Measurements from ENCODE around the gene MYO7A. TPM values are rescaled to one million over a fixed set of nuclear protein-coding genes. Genes with fewer than 3 reads are reported as not detected.

MYO7A gene
- total RNA-seq, 1 donor from 2014 or later = 0.13 TPM

GRCh38 chr11:77183431-77183984 lies 55.5 kb downstream of the MYO7A start:
- no peak for DNase-seq (ENCODE audit: low read depth, low spot score)

- DNase-seq (ENCODE audit: low read depth, low spot score) = no peak
These were observed 56.3 kb downstream of the MYO7A start for GRCh38 chr11:77184136-77184860.

- no peak for DNase-seq (ENCODE audit: low read depth, low spot score)
These were observed 58.3 kb downstream of the MYO7A start for GRCh38 chr11:77186302-77186701.

GRCh38 chr11:77187111-77187750 lies 59.2 kb downstream of the MYO7A start:
- no peak for DNase-seq (ENCODE audit: low read depth, low spot score)

GRCh38 chr11:77187776-77188632 lies 60.0 kb downstream of the MYO7A start:
- DNase-seq (ENCODE audit: low read depth, low spot score) = peak; percentile 40

GRCh38 chr11:77188633-77189491 lies 60.8 kb downstream of the MYO7A start:
- DNase-seq (ENCODE audit: low read depth, low spot score) = no peak

- no peak for DNase-seq (ENCODE audit: low read depth, low spot score)
These were observed 61.7 kb downstream of the MYO7A start for GRCh38 chr11:77189588-77190210.

- DNase-seq (ENCODE audit: low read depth, low spot score) = no peak
These were observed 62.5 kb downstream of the MYO7A start for GRCh38 chr11:77190331-77191075.

- DNase-seq (ENCODE audit: low read depth, low spot score) = no peak
These were observed 63.4 kb downstream of the MYO7A start for GRCh38 chr11:77191429-77191822.

GRCh38 chr11:77191823-77192495 lies 63.9 kb downstream of the MYO7A start:
- DNase-seq (ENCODE audit: low read depth, low spot score) = no peak

GRCh38 chr11:77193167-77193566 lies 65.1 kb downstream of the MYO7A start:
- DNase-seq (ENCODE audit: low read depth, low spot score) = no peak

- no peak for DNase-seq (ENCODE audit: low read depth, low spot score)
These were observed 66.1 kb downstream of the MYO7A start for GRCh38 chr11:77193911-77194830.

- DNase-seq (ENCODE audit: low read depth, low spot score) = no peak
These were observed 67.2 kb downstream of the MYO7A start for GRCh38 chr11:77195071-77195755.

- DNase-seq (ENCODE audit: low read depth, low spot score) = no peak
These were observed 68.9 kb downstream of the MYO7A start for GRCh38 chr11:77196961-77197360.

- no peak for DNase-seq (ENCODE audit: low read depth, low spot score)
These were observed 69.7 kb downstream of the MYO7A start for GRCh38 chr11:77197626-77198320.

- DNase-seq (ENCODE audit: low read depth, low spot score) = no peak
These were observed 70.4 kb downstream of the MYO7A start for GRCh38 chr11:77198440-77198849.

Measured in pulmonary artery endothelial cell (primary cell).